HepG2 (cell line): ENCODE measurements around the gene TMEM139. TPM values are rescaled to one million over a fixed set of nuclear protein-coding genes. Genes with fewer than 3 reads are reported as not detected.

ENCODE experiments used
- CENPX ChIP-seq: sonication (generic); formaldehyde crosslinking; IDR thresholded peaks from 2 replicates; pipeline ENCODE4 v1.9.0; 2021; ENCODE audit warnings: mild to moderate bottlenecking, missing genetic modification reagents, moderate library complexity
- HNRNPLL ChIP-seq: fragments of 200-400 bp; formaldehyde crosslinking; IDR thresholded peaks from 2 replicates; pipeline ENCODE4 v1.6.1; 2017; ENCODE audit warnings: mild to moderate bottlenecking, low read depth, low read length; ENCODE audit not compliant: poor library complexity, severe bottlenecking
- MLLT10 ChIP-seq: sonication (generic); formaldehyde crosslinking; IDR thresholded peaks from 2 replicates; pipeline ENCODE4 v1.4.0; 2020; ENCODE audit warnings: missing genetic modification reagents
- PATZ1 ChIP-seq: sonication (generic); formaldehyde crosslinking; IDR thresholded peaks from 2 replicates; pipeline ENCODE4 v1.4.0; 2020; ENCODE audit warnings: missing genetic modification reagents
- PHF20 ChIP-seq: sonication (generic); formaldehyde crosslinking; IDR thresholded peaks from 2 replicates; pipeline ENCODE4 v1.5.0; 2020; ENCODE audit warnings: mild to moderate bottlenecking, missing genetic modification reagents
- PPARG ChIP-seq: conservative IDR thresholded peaks from 2 replicates; pipeline ENCODE4 v1.6.1; 2016; ENCODE audit warnings: missing biosample characterization, missing genetic modification reagents
- TOPORS ChIP-seq: sonication (generic); formaldehyde crosslinking; IDR thresholded peaks from 2 replicates; pipeline ENCODE4 v1.8.0; 2023; ENCODE audit warnings: mild to moderate bottlenecking, missing genetic modification reagents
- ZBTB40 ChIP-seq, 2 experiments: fragments of 450-650 bp in 1 of 2; sonication (generic) in 1 of 2; formaldehyde crosslinking in 1 of 2; IDR thresholded peaks; 2 replicates each; pipeline versions ENCODE4 v1.6.1 to v1.8.0; 2016 to 2022; ENCODE audit warnings: antibody characterized with exemption in 1 of 2, mild to moderate bottlenecking in 1 of 2, missing genetic modification reagents in 1 of 2
- ZKSCAN5 ChIP-seq: sonication (generic); formaldehyde crosslinking; IDR thresholded peaks from 2 replicates; pipeline ENCODE4 v1.5.1; 2020; ENCODE audit warnings: mild to moderate bottlenecking, missing genetic modification reagents
- ZNF138 ChIP-seq: sonication (generic); formaldehyde crosslinking; IDR thresholded peaks from 2 replicates; pipeline ENCODE4 v1.5.0; 2020; ENCODE audit warnings: mild to moderate bottlenecking, low read depth, missing genetic modification reagents
- ZNF460 ChIP-seq: sonication (generic); formaldehyde crosslinking; IDR thresholded peaks from 2 replicates; pipeline ENCODE4 v1.5.1; 2020; ENCODE audit warnings: missing genetic modification reagents, mild to moderate bottlenecking, borderline replicate concordance
- ZSCAN25 ChIP-seq: sonication (generic); formaldehyde crosslinking; IDR thresholded peaks from 2 replicates; pipeline ENCODE4 v1.8.0; 2022; ENCODE audit warnings: mild to moderate bottlenecking, missing genetic modification reagents
- polyA plus RNA-seq, 8 experiments: library from polyadenylated mRNA; depleted of rRNA in 3 of 8; stranded (reverse) in 7 of 8; unstranded in 1 of 8; fragments of >200 nt; fragmentation: Illumina TruSeq in 4 of 8; extraction: Trizol in 4 of 8; gene quantifications; 2 replicates each; pipeline versions ENCODE4 v1.2.1 to v1.2.3, GENCODE V29; 2011 to 2016; ENCODE audit warnings: low read depth in 4 of 8, missing spikeins in 1 of 8, mixed read lengths in 1 of 8; ENCODE audit not compliant: insufficient read depth in 1 of 8
- total RNA-seq, 5 experiments: library from RNA; depleted of rRNA; stranded (reverse); fragments of >200 nt; fragmentation: Illumina TruSeq; extraction: Trizol; gene quantifications; 2 replicates each; pipeline ENCODE4 v1.2.3, GENCODE V29; 2016; ENCODE audit warnings: low read depth in 1 of 5

The TMEM139 gene
- total and polyA plus RNA-seq, 2 of the 13 experiments (the other 11 are each of a cell fraction or from before 2014, with no cell fraction given) = 7.9 to 14.0 TPM

DNA sequence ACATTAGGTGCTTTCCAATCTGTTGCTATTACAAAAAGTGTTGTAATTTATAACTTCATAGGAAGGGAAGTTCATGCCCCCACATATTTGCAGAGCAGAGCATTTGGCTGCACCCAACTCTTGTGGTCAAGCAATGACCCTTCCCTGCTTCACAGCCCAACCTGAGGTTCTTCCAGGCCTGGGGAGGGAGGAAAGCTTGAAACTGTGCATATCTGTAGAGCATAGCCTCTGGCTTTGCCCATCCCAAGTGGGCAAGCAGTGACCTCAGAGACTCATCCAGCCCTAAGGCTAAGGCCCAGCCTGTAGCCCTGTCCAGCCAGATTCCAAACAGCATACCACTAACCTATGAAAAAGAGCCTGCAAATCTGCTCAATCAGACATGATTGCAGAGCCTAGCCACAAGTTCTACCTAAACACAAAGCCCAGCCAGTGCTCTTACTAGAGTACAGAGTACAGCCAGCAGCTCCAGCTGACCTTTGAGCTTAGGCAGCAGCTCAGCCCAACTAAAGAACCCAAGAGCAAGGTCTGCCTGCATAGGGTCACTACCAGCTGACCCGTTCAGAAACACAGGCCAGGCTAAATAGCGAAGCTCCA is 35.9 kb upstream of the TMEM139 start (continued):
- TF ChIP-seq ZBTB40 (IDR thresholded peaks at IDR 0.05) = no peak
- TF ChIP-seq ZBTB40 (CRISPR knock-in tag; IDR thresholded peaks at IDR 0.05) = peak; percentile 57; the same call in 1 of the 2 replicates
- 0 out of 2 replicates have a peak, but pooled peaks have one; percentile 23 for TF ChIP-seq PPARG (CRISPR knock-in tag)
- TF ChIP-seq MLLT10 (CRISPR knock-in tag) = no peak
- 0 out of 2 replicates have a peak, but pooled peaks have one; percentile 52 for TF ChIP-seq ZSCAN25
- no peak for TF ChIP-seq CENPX (CRISPR knock-in tag)
- TF ChIP-seq ZNF460 (CRISPR knock-in tag) = no peak
- TF ChIP-seq PHF20 (CRISPR knock-in tag) = no peak
- TF ChIP-seq HNRNPLL = no peak
- 0 out of 2 replicates have a peak, but pooled peaks have one; percentile 33 for TF ChIP-seq PATZ1
- TF ChIP-seq TOPORS (CRISPR knock-in tag) = 0 out of 2 replicates have a peak, but pooled peaks have one; percentile 51
- TF ChIP-seq ZKSCAN5 (CRISPR knock-in tag) = no peak
- TF ChIP-seq ZNF138 (CRISPR knock-in tag) = no peak
